ENCODE measurements around the gene FANCL. TPM values are rescaled to one million over a fixed set of nuclear protein-coding genes. Genes with fewer than 3 reads are reported as not detected.
"Not testable (repeated sequence)": the region's sequence is repeated elsewhere in the genome, so short reads cannot be mapped to it uniquely, and the experiment has no call there.

The FANCL gene
- total and polyA plus RNA-seq, 9 donors = 21.2 to 29.2 (median 25.5) TPM

DNA sequence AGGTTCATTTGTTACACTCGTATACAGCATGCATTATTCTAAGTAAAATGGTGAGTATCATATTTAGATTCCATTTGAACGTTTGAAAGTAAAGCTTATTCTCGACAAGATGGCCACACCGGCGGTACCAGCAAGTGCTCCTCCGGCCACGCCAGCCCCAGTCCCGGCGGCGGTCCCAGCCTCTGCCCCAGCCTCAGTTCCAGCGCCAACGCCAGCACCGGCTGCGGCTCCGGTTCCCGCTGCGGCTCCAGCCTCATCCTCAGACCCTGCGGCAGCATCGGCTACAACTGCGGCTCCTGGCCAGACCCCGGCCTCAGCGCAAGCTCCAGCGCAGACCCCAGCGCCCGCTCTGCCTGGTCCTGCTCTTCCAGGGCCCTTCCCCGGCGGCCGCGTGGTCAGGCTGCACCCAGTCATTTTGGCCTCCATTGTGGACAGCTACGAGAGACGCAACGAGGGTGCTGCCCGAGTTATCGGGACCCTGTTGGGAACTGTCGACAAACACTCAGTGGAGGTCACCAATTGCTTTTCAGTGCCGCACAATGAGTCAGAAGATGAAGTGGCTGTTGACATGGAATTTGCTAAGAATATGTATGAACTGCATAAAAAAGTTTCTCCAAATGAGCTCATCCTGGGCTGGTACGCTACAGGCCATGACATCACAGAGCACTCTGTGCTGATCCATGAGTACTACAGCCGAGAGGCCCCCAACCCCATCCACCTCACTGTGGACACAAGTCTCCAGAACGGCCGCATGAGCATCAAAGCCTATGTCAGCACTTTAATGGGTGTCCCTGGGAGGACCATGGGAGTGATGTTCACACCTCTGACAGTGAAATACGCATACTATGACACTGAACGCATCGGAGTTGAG, 10.4 kb upstream of the FANCL start:
- not testable (repeated sequence) for H3K9me3 ChIP-seq (replicated peaks; ENCODE audit: control insufficient read depth, low read depth, low read length); DNase-seq; H3K36me3 ChIP-seq (ENCODE audit: control insufficient read depth, insufficient read depth, low read length); H3K4me3 ChIP-seq (ENCODE audit: low read length); H3K27ac ChIP-seq (ENCODE audit: low read length); H3K27me3 ChIP-seq (ENCODE audit: control insufficient read depth, insufficient read depth, low read length); H3K4me1 ChIP-seq (ENCODE audit: control insufficient read depth, insufficient read depth, low read length)
- 91% methylated on average over 23 of the region's 43 CpGs for WGBS (ENCODE audit: insufficient coverage)

DNA sequence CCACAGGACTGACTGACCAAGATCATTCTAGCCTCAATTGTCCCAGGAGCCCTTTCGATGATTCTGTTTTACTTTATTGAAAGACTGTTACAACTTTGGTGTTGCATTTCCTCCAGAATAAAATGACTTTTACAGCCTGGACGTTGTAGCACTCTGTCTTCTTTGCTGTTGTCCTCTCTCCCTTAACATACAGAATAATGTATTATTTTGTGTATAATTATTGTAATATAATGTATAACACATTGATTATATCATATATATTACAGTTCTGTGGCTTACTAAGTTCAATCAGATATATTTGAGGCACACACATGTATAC, 380 bp upstream of the FANCL start:
- WGBS (ENCODE audit: insufficient coverage) = no CpG with 5 or more reads among the region's 2 CpGs
- peaks cover 2% of the 10 kb centered on the region for H3K4me1 ChIP-seq (ENCODE audit: control insufficient read depth, insufficient read depth, low read length)
- no peaks in the 10 kb centered on the region for H3K36me3 ChIP-seq (ENCODE audit: control insufficient read depth, insufficient read depth, low read length)
- peak overlapping the region; percentile 93 for H3K4me3 ChIP-seq (ENCODE audit: low read length)
- no peaks in the 10 kb centered on the region for H3K9me3 ChIP-seq (replicated peaks; ENCODE audit: control insufficient read depth, low read depth, low read length)
- H3K27ac ChIP-seq (ENCODE audit: low read length) = peak overlapping the region; percentile 95
- no peaks in the 10 kb centered on the region for H3K27me3 ChIP-seq (ENCODE audit: control insufficient read depth, insufficient read depth, low read length)
- DNase-seq = no peak

GRCh38 chr2:58239243-58239925, 1.7 kb downstream of the FANCL start:
- Histone ChIP-seq H3K36me3 (ENCODE audit: control insufficient read depth, insufficient read depth, low read length) (no peaks in the 10 kb centered on the region), H3K4me3 (ENCODE audit: low read length) (no peak overlapping the region), H3K9me3 (replicated peaks; ENCODE audit: control insufficient read depth, low read depth, low read length) (no peaks in the 10 kb centered on the region), H3K27ac (ENCODE audit: low read length) (no peak overlapping the region), H3K27me3 (ENCODE audit: control insufficient read depth, insufficient read depth, low read length) (no peaks in the 10 kb centered on the region), H3K4me1 (ENCODE audit: control insufficient read depth, insufficient read depth, low read length) (peaks cover 2% of the 10 kb centered on the region)
- DNase-seq = no peak
- no CpG with 5 or more reads among the region's 3 CpGs for WGBS (ENCODE audit: insufficient coverage)

DNA sequence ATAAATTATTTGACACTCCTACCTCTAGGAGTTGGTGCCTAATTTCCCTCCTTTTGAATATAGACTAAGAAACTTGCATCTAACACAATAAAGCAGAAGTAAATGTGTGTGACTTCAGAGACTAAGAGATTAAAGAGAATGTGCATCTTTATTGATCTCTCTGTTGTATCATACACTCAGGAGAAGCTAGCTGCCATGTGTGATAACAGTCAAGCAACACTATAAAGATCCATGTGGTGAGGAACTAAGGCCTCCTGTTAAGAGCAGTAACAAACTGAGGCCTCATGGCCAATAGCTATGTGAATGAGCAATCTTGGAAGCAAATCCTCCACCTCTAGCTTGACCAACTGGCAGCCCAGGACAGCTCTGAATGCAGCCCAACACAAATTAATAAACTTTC, 3.4 kb downstream of the FANCL start:
- Histone ChIP-seq H3K27ac (ENCODE audit: low read length) (no peak overlapping the region), H3K4me3 (ENCODE audit: low read length) (no peak overlapping the region), H3K36me3 (ENCODE audit: control insufficient read depth, insufficient read depth, low read length) (no peaks in the 10 kb centered on the region), H3K4me1 (ENCODE audit: control insufficient read depth, insufficient read depth, low read length) (peaks cover 2% of the 10 kb centered on the region), H3K27me3 (ENCODE audit: control insufficient read depth, insufficient read depth, low read length) (no peaks in the 10 kb centered on the region), H3K9me3 (replicated peaks; ENCODE audit: control insufficient read depth, low read depth, low read length) (no peaks in the 10 kb centered on the region)
- no peak for DNase-seq

DNA sequence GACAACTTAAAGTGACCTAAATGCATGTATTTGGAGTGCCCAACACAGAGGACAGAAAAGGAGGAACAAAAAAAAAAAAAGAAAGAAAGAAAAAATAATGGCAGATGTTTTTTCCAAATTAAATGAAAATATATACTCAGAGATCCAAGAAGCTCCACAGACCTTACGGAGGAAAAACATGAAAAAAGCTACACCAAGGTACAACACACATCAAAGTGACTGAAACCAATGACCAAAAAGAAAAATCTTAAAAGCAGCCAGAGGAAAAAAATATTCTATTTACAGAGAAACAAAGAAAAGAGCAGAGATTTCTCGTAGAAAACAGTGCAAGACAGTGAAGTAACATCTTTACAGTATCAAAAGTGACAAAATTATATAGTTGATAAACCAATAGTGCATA, 5.1 kb downstream of the FANCL start:
- H3K27me3 ChIP-seq (ENCODE audit: control insufficient read depth, insufficient read depth, low read length) = no peaks in the 10 kb centered on the region
- no peaks in the 10 kb centered on the region for H3K9me3 ChIP-seq (replicated peaks; ENCODE audit: control insufficient read depth, low read depth, low read length)
- no peak overlapping the region for H3K27ac ChIP-seq (ENCODE audit: low read length)
- no peak for DNase-seq
- WGBS (ENCODE audit: insufficient coverage) = no CpG with 5 or more reads among the region's 2 CpGs
- no peak overlapping the region for H3K4me3 ChIP-seq (ENCODE audit: low read length)
- H3K4me1 ChIP-seq (ENCODE audit: control insufficient read depth, insufficient read depth, low read length) = peaks cover 2% of the 10 kb centered on the region
- H3K36me3 ChIP-seq (ENCODE audit: control insufficient read depth, insufficient read depth, low read length) = no peaks in the 10 kb centered on the region

GRCh38 chr2:58235170-58235569, 6.0 kb downstream of the FANCL start:
- WGBS (ENCODE audit: insufficient coverage) = 100% methylated on average over 2 of the region's 3 CpGs
- Histone ChIP-seq H3K27me3 (ENCODE audit: control insufficient read depth, insufficient read depth, low read length) (no peaks in the 10 kb centered on the region), H3K27ac (ENCODE audit: low read length) (no peak overlapping the region), H3K4me1 (ENCODE audit: control insufficient read depth, insufficient read depth, low read length) (peaks cover under 1% of the 10 kb centered on the region), H3K36me3 (ENCODE audit: control insufficient read depth, insufficient read depth, low read length) (peaks cover 2% of the 10 kb centered on the region), H3K9me3 (replicated peaks; ENCODE audit: control insufficient read depth, low read depth, low read length) (no peaks in the 10 kb centered on the region), H3K4me3 (ENCODE audit: low read length) (no peak overlapping the region)
- DNase-seq = no peak

DNA sequence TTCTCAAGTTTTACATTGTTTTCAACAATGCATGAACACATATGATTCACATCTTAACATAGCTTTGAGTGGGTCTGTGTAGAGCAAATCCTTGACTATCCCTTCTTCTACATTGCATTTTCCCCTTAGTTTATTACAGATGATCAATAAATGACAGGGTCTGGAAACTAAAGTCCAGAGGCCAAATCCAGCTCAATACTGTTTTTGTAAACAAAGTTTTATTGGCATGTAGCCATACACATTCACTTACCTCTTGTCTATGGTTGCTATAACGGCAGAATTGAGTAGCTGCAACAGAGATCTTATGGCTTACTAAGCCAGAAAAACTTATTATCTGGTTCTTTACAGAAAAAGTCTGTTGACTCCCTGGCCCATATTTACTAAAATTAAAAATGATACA, 12.8 kb downstream of the FANCL start:
- no peak overlapping the region for H3K4me3 ChIP-seq (ENCODE audit: low read length)
- no peaks in the 10 kb centered on the region for H3K27me3 ChIP-seq (ENCODE audit: control insufficient read depth, insufficient read depth, low read length)
- no peak overlapping the region for H3K27ac ChIP-seq (ENCODE audit: low read length)
- DNase-seq = no peak
- peaks cover 10% of the 10 kb centered on the region for H3K36me3 ChIP-seq (ENCODE audit: control insufficient read depth, insufficient read depth, low read length)
- H3K4me1 ChIP-seq (ENCODE audit: control insufficient read depth, insufficient read depth, low read length) = no peaks in the 10 kb centered on the region
- no peaks in the 10 kb centered on the region for H3K9me3 ChIP-seq (replicated peaks; ENCODE audit: control insufficient read depth, low read depth, low read length)
- WGBS (ENCODE audit: insufficient coverage) = no CpG with 5 or more reads among the region's 1 CpG

- 96% methylated on average over 14 of the region's 16 CpGs for WGBS (ENCODE audit: insufficient coverage)
Observed at GRCh38 chr2:58227171-58227917, 13.8 kb downstream of the FANCL start.

DNA sequence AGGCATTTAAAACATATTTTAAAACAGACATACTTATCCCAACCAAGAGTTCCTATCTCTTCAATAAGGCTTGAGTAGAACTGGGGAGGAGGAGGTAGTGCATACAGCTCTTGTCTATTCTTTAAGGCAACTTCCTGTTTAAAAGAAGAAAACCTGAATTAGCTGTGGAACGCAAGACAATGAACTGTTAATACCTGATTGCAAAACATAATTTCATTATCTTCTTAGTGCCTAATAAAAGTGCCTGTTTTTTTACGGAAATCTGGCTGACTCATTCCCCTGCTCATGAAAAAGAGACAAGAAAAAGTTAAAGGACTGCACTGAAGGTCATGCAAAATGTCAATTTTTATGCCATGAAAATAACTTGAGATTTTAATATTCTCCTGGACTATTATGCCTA, 19.2 kb downstream of the FANCL start:
- no peaks in the 10 kb centered on the region for H3K9me3 ChIP-seq (replicated peaks; ENCODE audit: control insufficient read depth, low read depth, low read length)
- no CpG with 5 or more reads among the region's 2 CpGs for WGBS (ENCODE audit: insufficient coverage)
- peaks cover under 1% of the 10 kb centered on the region for H3K36me3 ChIP-seq (ENCODE audit: control insufficient read depth, insufficient read depth, low read length)
- no peak for DNase-seq
- no peak overlapping the region for H3K27ac ChIP-seq (ENCODE audit: low read length)
- H3K4me3 ChIP-seq (ENCODE audit: low read length) = no peak overlapping the region
- no peaks in the 10 kb centered on the region for H3K27me3 ChIP-seq (ENCODE audit: control insufficient read depth, insufficient read depth, low read length)
- H3K4me1 ChIP-seq (ENCODE audit: control insufficient read depth, insufficient read depth, low read length) = no peaks in the 10 kb centered on the region

More at GRCh38 chr2:58227171-58227917, 13.8 kb downstream of the FANCL start:
- no peak for DNase-seq
- no peak overlapping the region for H3K4me3 ChIP-seq (ENCODE audit: low read length)
- H3K27me3 ChIP-seq (ENCODE audit: control insufficient read depth, insufficient read depth, low read length) = no peaks in the 10 kb centered on the region
- H3K9me3 ChIP-seq (replicated peaks; ENCODE audit: control insufficient read depth, low read depth, low read length) = no peaks in the 10 kb centered on the region
- peaks cover 10% of the 10 kb centered on the region for H3K36me3 ChIP-seq (ENCODE audit: control insufficient read depth, insufficient read depth, low read length)
- H3K4me1 ChIP-seq (ENCODE audit: control insufficient read depth, insufficient read depth, low read length) = no peaks in the 10 kb centered on the region
- H3K27ac ChIP-seq (ENCODE audit: low read length) = no peak overlapping the region

DNA sequence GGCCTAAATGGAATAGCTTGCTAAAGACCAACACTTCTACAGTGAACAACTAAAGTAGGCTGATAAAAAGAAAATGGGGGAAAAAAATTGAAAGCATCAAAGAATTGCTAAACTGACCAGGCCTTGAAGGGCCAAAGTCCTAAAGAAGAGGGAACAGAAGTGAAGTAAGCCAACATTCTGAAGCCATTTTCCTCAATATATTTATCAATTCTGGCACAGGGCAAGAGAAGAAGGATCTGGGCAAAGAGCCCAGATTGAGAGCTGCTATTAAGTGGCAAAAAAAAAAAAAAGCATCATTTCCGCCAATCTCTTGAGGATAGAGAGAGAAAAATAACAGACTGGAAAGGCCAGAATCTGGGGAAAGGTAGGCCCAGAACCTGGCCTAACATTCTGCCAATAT, 25.7 kb downstream of the FANCL start:
- WGBS (ENCODE audit: insufficient coverage) = no CpG with 5 or more reads among the region's 1 CpG

More for the DNA sequence above, 25.7 kb downstream of the FANCL start:
- Histone ChIP-seq H3K4me1 (ENCODE audit: control insufficient read depth, insufficient read depth, low read length) (no peaks in the 10 kb centered on the region), H3K36me3 (ENCODE audit: control insufficient read depth, insufficient read depth, low read length) (peaks cover 8% of the 10 kb centered on the region), H3K27ac (ENCODE audit: low read length) (no peak overlapping the region), H3K27me3 (ENCODE audit: control insufficient read depth, insufficient read depth, low read length) (no peaks in the 10 kb centered on the region), H3K9me3 (replicated peaks; ENCODE audit: control insufficient read depth, low read depth, low read length) (peaks cover 7% of the 10 kb centered on the region), H3K4me3 (ENCODE audit: low read length) (no peak overlapping the region)
- peak; percentile 22 for DNase-seq

Measured in muscle of leg (tissue), 11 donors.